HepG2 (cell line): ENCODE data around the gene SLC6A7. TPM values are rescaled to one million over a fixed set of nuclear protein-coding genes. Genes with fewer than 3 reads are reported as not detected.

Experiments
- HOXA7 ChIP-seq: sonication (generic); formaldehyde crosslinking; IDR thresholded peaks from 2 replicates; pipeline ENCODE4 v1.8.1; 2022; ENCODE audit warnings: mild to moderate bottlenecking, missing genetic modification reagents, moderate library complexity
- JARID2 ChIP-seq: sonication (generic); formaldehyde crosslinking; IDR thresholded peaks from 2 replicates; pipeline ENCODE4 v1.8.1; 2023; ENCODE audit warnings: missing genetic modification reagents, inconsistent platforms; ENCODE audit not compliant: insufficient replicate concordance
- MIER2 ChIP-seq: IDR thresholded peaks from 2 replicates; pipeline ENCODE4 v1.6.1; 2016; ENCODE audit warnings: missing biosample characterization, missing genetic modification reagents
- PRDM15 ChIP-seq: sonication (generic); formaldehyde crosslinking; IDR thresholded peaks from 2 replicates; pipeline ENCODE4 v1.4.0; 2020; ENCODE audit warnings: missing genetic modification reagents
- STAT5B ChIP-seq: sonication (generic); formaldehyde crosslinking; IDR thresholded peaks from 2 replicates; pipeline ENCODE4 v1.4.0; 2020; ENCODE audit warnings: missing genetic modification reagents
- ZBED4 ChIP-seq: sonication (generic); formaldehyde crosslinking; IDR thresholded peaks from 2 replicates; pipeline ENCODE4 v1.4.0; 2020; ENCODE audit warnings: missing genetic modification reagents, borderline replicate concordance
- ZNF326 ChIP-seq: sonication (generic); formaldehyde crosslinking; IDR thresholded peaks from 2 replicates; pipeline ENCODE4 v1.4.0; 2020; ENCODE audit warnings: missing genetic modification reagents, borderline replicate concordance
- ZNF569 ChIP-seq: sonication (generic); formaldehyde crosslinking; IDR thresholded peaks from 2 replicates; pipeline ENCODE4 v1.5.0; 2020; ENCODE audit warnings: mild to moderate bottlenecking, missing genetic modification reagents, moderate library complexity, borderline replicate concordance
- polyA plus RNA-seq, 8 experiments: library from polyadenylated mRNA; depleted of rRNA in 3 of 8; stranded (reverse) in 7 of 8; unstranded in 1 of 8; fragments of >200 nt; fragmentation: Illumina TruSeq in 4 of 8; extraction: Trizol in 4 of 8; gene quantifications; 2 replicates each; pipeline versions ENCODE4 v1.2.1 to v1.2.3, GENCODE V29; 2011 to 2016; ENCODE audit warnings: low read depth in 4 of 8, missing spikeins in 1 of 8, mixed read lengths in 1 of 8; ENCODE audit not compliant: insufficient read depth in 1 of 8
- total RNA-seq, 5 experiments: library from RNA; depleted of rRNA; stranded (reverse); fragments of >200 nt; fragmentation: Illumina TruSeq; extraction: Trizol; gene quantifications; 2 replicates each; pipeline ENCODE4 v1.2.3, GENCODE V29; 2016; ENCODE audit warnings: low read depth in 1 of 5

SLC6A7 gene
- total and polyA plus RNA-seq, 2 of the 13 experiments (the other 11 are each of a cell fraction or from before 2014, with no cell fraction given), result not detected

GRCh38 chr5:150196514-150196913 lies 6.7 kb downstream of the SLC6A7 start (continued):
- TF ChIP-seq ZBED4 (CRISPR knock-in tag) (no peak), STAT5B (CRISPR knock-in tag) (no peak), HOXA7 (CRISPR knock-in tag) (no peak), JARID2 (CRISPR knock-in tag) (no peak), ZNF326 (CRISPR knock-in tag) (no peak), ZNF569 (CRISPR knock-in tag) (no peak), PRDM15 (CRISPR knock-in tag) (no peak), MIER2 (CRISPR knock-in tag) (no peak)
- TF ChIP-seq, all 625 proteins: peak for 0
